Measurements from ENCODE around the gene RAPSN.

- no peak for TF ChIP-seq PRDM4 (tag by site-specific recombination; IDR thresholded peaks at IDR 0.05)
- no peak for TF ChIP-seq ZNF707 (tag by site-specific recombination; IDR thresholded peaks at IDR 0.05)
- no peak for TF ChIP-seq ZNF280D (tag by site-specific recombination; IDR thresholded peaks at IDR 0.05)
- TF ChIP-seq PATZ1 (tag by site-specific recombination; IDR thresholded peaks at IDR 0.05): no peak
These were observed 12.2 kb downstream of the RAPSN start for GRCh38 chr11:47436726-47437125.
